HCT116 (cell line): ENCODE results near the gene NDRG3. TPM values are rescaled to one million over a fixed set of nuclear protein-coding genes. Genes with fewer than 3 reads are reported as not detected.

ENCODE experiments used
- ATAC-seq: fragments of 200-7000 bp; cut with Tn5 transposase; 2 replicates; pipeline ENCODE4 v1.9.1; 2020; ENCODE audit warnings: mild to moderate bottlenecking, moderate library complexity
- BruUV-seq: library from RNA; stranded (reverse); fragments of 400-500 nt; replicated peaks from 2 replicates; lab custom pipeline; 2021; lab: Mats Ljungman, UMichigan
- CTCF ChIA-PET: fragments of 300-600 bp; sonication (Branson Sonifier 250); formaldehyde crosslinking; loops from one replicate; lab custom pipeline; 2021; ENCODE audit warnings: antibody characterized with exemption; lab: Charles Lee
- POLR2A ChIA-PET: fragments of 300-600, 350-600 bp; sonication (Branson Sonifier 250); formaldehyde crosslinking; loops from one replicate; lab custom pipeline; 2021; ENCODE audit warnings: antibody characterized with exemption; lab: Charles Lee
- RAD21 ChIA-PET, 2 experiments: fragments of 300-600 bp; sonication (Branson Sonifier 250); formaldehyde crosslinking; loops; one replicate each; lab custom pipeline; 2023; ENCODE audit warnings: low total read pairs in 2 of 2; ENCODE audit not compliant: uncharacterized antibody in 2 of 2, unreplicated experiment in 2 of 2, low non-redundant PET in 1 of 2; lab: Charles Lee
- DNase-seq: peaks from one replicate; pipeline ENCODE4 v3.0.0-alpha.2; 2010; ENCODE audit warnings: low read depth, low spot score
- H2AFZ ChIP-seq: fragments of 200-600 bp; shearing (Covaris generic), sonication (generic); 2 replicates; pipeline ENCODE4 v1.6.1; 2017; ENCODE audit warnings: low read depth, mixed run types, mixed read lengths, antibody characterized with exemption, low read length; ENCODE audit not compliant: poor library complexity, severe bottlenecking
- H3K27ac ChIP-seq: 2 replicates; pipeline ENCODE4 v1.5.1; 2012; ENCODE audit warnings: low read depth, low read length
- H3K27me3 ChIP-seq: fragments of 200-600 bp; sonication (generic); 2 replicates; pipeline ENCODE4 v1.6.1; 2016; ENCODE audit warnings: mixed run types, low read length, mixed read lengths; ENCODE audit not compliant: insufficient read depth
- H3K36me3 ChIP-seq, 2 experiments: fragments of 200-500 bp in 1 of 2; fragments of 200-600 bp in 1 of 2; sonication (Bioruptor generic) in 1 of 2; sonication (generic) in 1 of 2; 2 replicates each; pipeline versions ENCODE4 v1.5.1 to v1.6.1; 2014 to 2016; ENCODE audit warnings: low read length in 2 of 2, inconsistent platforms in 1 of 2, mixed read lengths in 1 of 2, mixed run types in 1 of 2; ENCODE audit not compliant: insufficient read depth in 2 of 2, control insufficient read depth in 1 of 2
- H3K4me1 ChIP-seq, 2 experiments: fragments of 200-600 bp in 1 of 2; sonication (generic) in 1 of 2; 2 replicates each; pipeline versions ENCODE4 v1.5.1 to v1.6.1; 2012 to 2017; ENCODE audit warnings: low read length in 2 of 2, inconsistent platforms in 1 of 2, mild to moderate bottlenecking in 1 of 2, mixed read lengths in 1 of 2, mixed run types in 1 of 2, moderate library complexity in 1 of 2; ENCODE audit not compliant: insufficient read depth in 2 of 2, control insufficient read depth in 1 of 2
- H3K4me2 ChIP-seq: fragments of 200-600 bp; sonication (generic); 2 replicates; pipeline ENCODE4 v1.6.1; 2017; ENCODE audit warnings: mixed run types, low read length, mixed read lengths
- H3K4me3 ChIP-seq, 2 experiments: fragments of 200-600 bp in 1 of 2; sonication (generic) in 1 of 2; replicated peaks in 1 of 2; 2 replicates each; pipeline ENCODE4 v1.5.1; 2011 to 2016; ENCODE audit warnings: low read length in 2 of 2, control low read depth in 1 of 2, low read depth in 1 of 2, mild to moderate bottlenecking in 1 of 2, mixed read lengths in 1 of 2, mixed run types in 1 of 2
- H3K79me2 ChIP-seq: fragments of 200-600 bp; sonication (generic); 2 replicates; pipeline ENCODE4 v1.6.1; 2017; ENCODE audit warnings: mild to moderate bottlenecking, mixed run types, low read length, moderate library complexity, mixed read lengths; ENCODE audit not compliant: insufficient read depth
- H3K9ac ChIP-seq: fragments of 200-600 bp; sonication (generic); 2 replicates; pipeline ENCODE4 v1.6.1; 2016; ENCODE audit warnings: low read length, mixed read lengths
- H3K9me2 ChIP-seq: fragments of 200-600 bp; sonication (generic), shearing (Covaris generic); 2 replicates; pipeline ENCODE4 v1.6.1; 2017; ENCODE audit warnings: mixed run types, mild to moderate bottlenecking, moderate library complexity; ENCODE audit not compliant: insufficient read depth
- H3K9me3 ChIP-seq, 2 experiments: fragments of 200-500 bp in 1 of 2; fragments of 200-600 bp in 1 of 2; sonication (Bioruptor generic) in 1 of 2; sonication (generic) in 1 of 2; 2 replicates each; pipeline ENCODE4 v1.6.1; 2014 to 2017; ENCODE audit warnings: low read length in 2 of 2, mixed read lengths in 2 of 2, inconsistent platforms in 1 of 2, low read depth in 1 of 2, mild to moderate bottlenecking in 1 of 2, mixed run types in 1 of 2, moderate library complexity in 1 of 2; ENCODE audit not compliant: control insufficient read depth in 1 of 2, insufficient read depth in 1 of 2
- H4K20me1 ChIP-seq: fragments of 200-600 bp; sonication (generic), shearing (Covaris generic); 2 replicates; pipeline ENCODE4 v1.6.1; 2017; ENCODE audit warnings: mixed run types, mild to moderate bottlenecking, moderate library complexity; ENCODE audit not compliant: insufficient read depth
- CBX3 ChIP-seq: IDR thresholded peaks from 2 replicates; pipeline ENCODE4 v1.6.1; 2012; ENCODE audit warnings: low read depth
- CEBPB ChIP-seq: IDR thresholded peaks from 2 replicates; pipeline ENCODE4 v1.6.1; 2012; ENCODE audit warnings: low read depth
- CTCF ChIP-seq, 3 experiments: fragments of 200-600 bp in 1 of 3; sonication (generic) in 1 of 3; IDR thresholded peaks in 2 of 3; conservative IDR thresholded peaks in 1 of 3; 2 replicates each; pipeline ENCODE4 v1.5.1; 2012 to 2017; ENCODE audit warnings: low read depth in 2 of 3, low read length in 2 of 3, antibody characterized with exemption in 1 of 3, borderline replicate concordance in 1 of 3, control low read depth in 1 of 3, mild to moderate bottlenecking in 1 of 3, mixed read lengths in 1 of 3, mixed run types in 1 of 3, moderate library complexity in 1 of 3; ENCODE audit not compliant: insufficient read depth in 1 of 3
- EGR1 ChIP-seq: IDR thresholded peaks from 2 replicates; pipeline ENCODE4 v1.6.1; 2012; ENCODE audit warnings: low read depth
- ELF1 ChIP-seq: IDR thresholded peaks from 2 replicates; pipeline ENCODE4 v1.6.1; 2012; ENCODE audit warnings: low read depth, borderline replicate concordance
- EZH2 ChIP-seq: fragments of 200-600 bp; sonication (generic); IDR thresholded peaks from 2 replicates; pipeline ENCODE4 v1.6.1; 2017; ENCODE audit warnings: antibody characterized with exemption, mixed run types
- EZH2phosphoT487 ChIP-seq: fragments of 200-600 bp; IDR thresholded peaks from 2 replicates; pipeline ENCODE4 v1.6.1; 2018; ENCODE audit warnings: antibody characterized with exemption, borderline replicate concordance
- FOSL1 ChIP-seq: IDR thresholded peaks from 2 replicates; pipeline ENCODE4 v1.6.1; 2012; ENCODE audit warnings: low read depth
- JUND ChIP-seq: IDR thresholded peaks from 2 replicates; pipeline ENCODE4 v1.6.1; 2012
- MAX ChIP-seq: IDR thresholded peaks from 2 replicates; pipeline ENCODE4 v1.6.1; 2012
- POLR2A ChIP-seq: IDR thresholded peaks from 2 replicates; pipeline ENCODE4 v1.7.0; 2011; ENCODE audit warnings: borderline replicate concordance; ENCODE audit not compliant: insufficient read depth, insufficient read length; ENCODE audit errors: extremely low read depth
- POLR2AphosphoS5 ChIP-seq: IDR thresholded peaks from 2 replicates; pipeline ENCODE4 v1.6.1; 2011; ENCODE audit warnings: mild to moderate bottlenecking, low read depth, low read length, moderate library complexity
- RAD21 ChIP-seq: IDR thresholded peaks from 2 replicates; pipeline ENCODE4 v1.6.1; 2012; ENCODE audit warnings: low read depth, mild to moderate bottlenecking
- SIN3A ChIP-seq: IDR thresholded peaks from 2 replicates; pipeline ENCODE4 v1.6.1; 2012; ENCODE audit warnings: low read depth
- SP1 ChIP-seq: IDR thresholded peaks from 2 replicates; pipeline ENCODE4 v1.6.1; 2012; ENCODE audit warnings: low read depth
- SRF ChIP-seq: IDR thresholded peaks from 2 replicates; pipeline ENCODE4 v1.6.1; 2012; ENCODE audit warnings: low read depth
- TCF7L2 ChIP-seq: IDR thresholded peaks from 2 replicates; pipeline ENCODE4 v1.7.0; 2011; ENCODE audit warnings: borderline replicate concordance, inconsistent platforms; ENCODE audit not compliant: insufficient read depth, insufficient read length; ENCODE audit errors: extremely low read depth
- YY1 ChIP-seq: IDR thresholded peaks from 2 replicates; pipeline ENCODE4 v1.6.1; 2011; ENCODE audit warnings: low read length, low read depth, moderate library complexity, mild to moderate bottlenecking; ENCODE audit not compliant: insufficient replicate concordance; ENCODE audit errors: extremely low read depth
- ZBTB33 ChIP-seq: IDR thresholded peaks from 2 replicates; pipeline ENCODE4 v1.6.1; 2011; ENCODE audit warnings: mild to moderate bottlenecking, low read length, moderate library complexity; ENCODE audit not compliant: insufficient replicate concordance; ENCODE audit errors: extremely low read depth
- ZFX ChIP-seq: fragments of 450-650 bp; IDR thresholded peaks from 2 replicates; pipeline ENCODE4 v1.6.1; 2017
- ZNF274 ChIP-seq: fragments of 200-500 bp; sonication (Bioruptor generic); IDR thresholded peaks from 2 replicates; pipeline ENCODE4 v1.6.1; 2014; ENCODE audit warnings: mild to moderate bottlenecking, low read depth, low read length, inconsistent platforms
- intact Hi-C: fragments of 100-400 bp; cut with micrococcal nuclease; formaldehyde crosslinking; loops from 2 replicates; pipeline ENCODE4 v1.10.0; 2022
- total RNA-seq: library from RNA; stranded (reverse); gene quantifications from one replicate; pipeline ENCODE4 v1.2.1, GENCODE V29; 2021; ENCODE audit not compliant: unreplicated experiment

The NDRG3 gene
- total RNA-seq, 1 experiment from 2014 or later, result 29.3 TPM

GRCh38 chr20:36605399-36606157, 140.3 kb downstream of the NDRG3 start, which contains the start of gene RAB5IF:
TSS of gene RAB5IF (plus strand) at chr20:36605779. CDS start at chr20:36605952, 173 bp downstream.
- H3K79me2 ChIP-seq, result peaks cover 45% of the 10 kb centered on the region
- no peaks in the 10 kb centered on the region for H4K20me1 ChIP-seq
- peaks cover 8 to 27% of the 10 kb centered on the region in 2 experiments; a peak in 3 of 4 replicates for H3K36me3 ChIP-seq
- H3K27me3 ChIP-seq, result no peaks in the 10 kb centered on the region
- BruUV-seq, result no TSS peak
- DNase-seq (peak; percentile 97), ATAC-seq (peak; percentile 88)
- peak within 1 kb of the TSS; percentile 88 for H3K9ac ChIP-seq
- H3K4me2 ChIP-seq, result peak within 1 kb of the TSS; percentile 93
- RAD21 ChIA-PET, result interaction anchor here in 1 of 2 experiments (0.9 kb wide), 1 partner anchor 11 kb away, joined by 3 read pairs; no protein-coding TSS in a partner anchor
- no peak within 1 kb of the TSS for H2AFZ ChIP-seq
- peak within 1 kb of the TSS; percentile 76 to 100 for H3K4me3 ChIP-seq
- intact Hi-C loops, result loop anchor here (1.0 to 10.0 kb wide), 2 partner anchors 49 to 131 kb away; no protein-coding TSS in a partner anchor
- CTCF ChIA-PET, result interaction anchor here (0.6 to 2.0 kb wide), 22 partner anchors 9 to 332 kb away, joined by 3 to 12 read pairs (median 4); partner anchors contain the start of genes DSN1, MYL9 and TGIF2
- H3K27ac ChIP-seq, result peak within 1 kb of the TSS; percentile 88
- H3K9me3 ChIP-seq, result no peaks in the 10 kb centered on the region
- H3K4me1 ChIP-seq, result peaks cover 23 to 30% of the 10 kb centered on the region in 2 experiments
- POLR2A ChIA-PET, result interaction anchor here (0.6 to 2.5 kb wide), 11 partner anchors 10 to 69 kb away, joined by 3 to 13 read pairs (median 3); partner anchors contain the start of genes MYL9 and TGIF2
- no peaks in the 10 kb centered on the region for H3K9me2 ChIP-seq
- peak; percentile 67 for TF ChIP-seq RAD21
- no peak for TF ChIP-seq JUND
- TF ChIP-seq ZFX, result peak; percentile 86
- TF ChIP-seq ELF1, result no peak; the same call in 1 of the 2 replicates
- peak; percentile 75 to 86 (median 83) for TF ChIP-seq CTCF (IDR thresholded peaks at IDR 0.05 in 2 of 3, conservative IDR thresholded peaks at IDR 0.05 in 1 of 3; ENCODE audit: borderline replicate concordance in 1 of 3, insufficient read depth in 1 of 3, low read depth in 2 of 3, low read length in 2 of 3)
- TF ChIP-seq POLR2AphosphoS5, result peak; percentile 95
- TF ChIP-seq FOSL1, result no peak
- TF ChIP-seq SIN3A, result peak; percentile 54; the same call in 1 of the 2 replicates
- no peak for TF ChIP-seq EZH2phosphoT487
- no peak for TF ChIP-seq CEBPB
- peak; percentile 84 for TF ChIP-seq ZBTB33
- peak; percentile 88 for TF ChIP-seq MAX
- no peak for TF ChIP-seq ZNF274
- TF ChIP-seq POLR2A, result peak; percentile 86
- TF ChIP-seq SP1, result peak; percentile 91
- no peak for TF ChIP-seq CBX3
- no peak for TF ChIP-seq EZH2
- TF ChIP-seq TCF7L2, result peak; percentile 90
- no peak for TF ChIP-seq EGR1
- TF ChIP-seq SRF, result peak; percentile 60; the same call in 1 of the 2 replicates
- no peak for TF ChIP-seq YY1
